ENCODE measurements around the gene MRPL45. TPM values are rescaled to one million over a fixed set of nuclear protein-coding genes. Genes with fewer than 3 reads are reported as not detected.

The MRPL45 gene
- polyA plus RNA-seq, 12 donors: 48.6 to 66.6 (median 60.0) TPM; not detected in 1

GRCh38 chr17:38343608-38344419, 46.8 kb downstream of the MRPL45 start, which contains the start of gene GPR179:
TSS of gene GPR179 (minus strand) at chr17:38343956. CDS start at chr17:38343789, 167 bp downstream.
- DNase-seq: no peak

GRCh38 chr17:38344420-38344745, 47.4 kb downstream of the MRPL45 start:
- DNase-seq: no peak

GRCh38 chr17:38345743-38346142, 48.8 kb downstream of the MRPL45 start:
- no peak for DNase-seq

DNA sequence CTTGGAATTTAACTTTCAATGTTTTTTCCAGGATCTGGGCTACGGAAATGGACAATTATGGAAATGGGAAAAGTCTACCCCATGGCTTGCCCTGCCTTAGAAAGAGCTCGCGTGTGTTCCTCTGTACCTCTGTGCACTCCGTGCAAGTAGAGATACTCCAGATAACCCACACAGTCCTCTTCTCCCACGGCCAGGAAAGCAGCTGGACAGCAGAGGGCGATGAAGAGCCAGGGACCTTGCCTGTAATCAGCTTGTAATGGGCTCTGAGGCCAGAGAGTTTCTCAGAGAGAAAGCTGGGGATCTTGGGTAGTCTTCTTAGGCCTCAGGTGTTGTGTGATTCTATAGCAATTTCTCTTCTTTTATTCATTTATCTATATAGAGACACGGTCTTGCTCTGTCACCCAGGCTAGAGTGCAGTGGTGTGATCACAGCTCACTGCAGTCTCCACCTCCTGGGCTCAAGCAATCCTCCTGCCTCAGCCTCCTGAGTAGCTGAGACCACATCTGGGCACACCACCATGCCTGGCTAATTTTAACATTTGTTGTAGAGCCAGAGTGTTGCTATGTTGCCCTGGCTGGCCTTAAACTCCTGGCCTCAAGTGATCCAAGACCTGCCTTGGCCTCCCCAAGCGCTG, 52.2 kb downstream of the MRPL45 start:
- DNase-seq: peak; percentile 89

GRCh38 chr17:38350035-38350434, 53.1 kb downstream of the MRPL45 start:
- no peak for DNase-seq

GRCh38 chr17:38351412-38352222, 54.6 kb downstream of the MRPL45 start, which contains the start of gene SOCS7:
TSS of gene SOCS7 (plus strand) at chr17:38351844. CDS start at chr17:38352053, 209 bp downstream.
- peak; percentile 95 for DNase-seq

GRCh38 chr17:38352245-38353085, 55.5 kb downstream of the MRPL45 start:
- DNase-seq: peak; percentile 31

GRCh38 chr17:38353086-38353604, 56.2 kb downstream of the MRPL45 start:
- DNase-seq: peak; percentile 20

DNA sequence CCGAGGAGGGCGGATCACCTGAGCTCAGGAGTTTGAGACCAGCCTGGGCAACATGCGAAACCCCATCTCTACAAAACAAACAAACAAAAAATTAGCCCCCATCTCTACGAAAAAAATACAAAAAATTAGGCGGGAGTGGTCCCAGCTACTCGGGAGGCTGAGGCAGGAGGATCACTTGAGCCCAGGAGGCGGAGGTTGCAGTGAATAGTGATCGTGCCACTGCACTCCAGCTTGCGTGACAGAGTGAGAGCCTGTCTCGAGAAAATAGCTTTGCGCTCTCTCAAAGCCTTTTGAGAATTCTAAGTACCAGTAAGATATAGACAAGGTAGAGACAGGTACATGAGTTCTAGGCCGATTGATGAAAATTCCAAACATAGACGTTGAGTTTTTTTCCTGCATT, 56.7 kb downstream of the MRPL45 start:
- DNase-seq: no peak

DNA sequence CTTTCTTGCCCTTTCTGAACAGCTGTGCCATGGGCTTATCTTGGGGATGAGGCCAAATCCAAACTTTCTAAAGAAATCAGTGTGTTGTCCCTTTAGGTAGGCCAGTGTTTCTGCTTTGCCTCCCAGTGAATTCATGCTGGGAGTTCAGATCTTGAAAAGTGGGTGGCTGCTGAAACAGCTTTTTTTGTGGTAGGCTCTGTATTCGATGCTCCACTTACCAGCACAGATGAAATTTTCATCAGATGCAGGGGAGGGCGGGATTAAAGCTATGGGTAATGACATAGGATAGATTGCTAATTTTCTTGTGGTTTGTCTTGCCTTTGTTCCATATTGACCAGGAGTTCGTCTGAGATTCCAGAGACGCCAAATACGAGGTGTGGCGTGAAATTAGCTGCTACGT, 57.5 kb downstream of the MRPL45 start:
- DNase-seq: no peak

- DNase-seq: no peak
Observed at GRCh38 chr17:38355251-38355650, 58.3 kb downstream of the MRPL45 start.

DNA sequence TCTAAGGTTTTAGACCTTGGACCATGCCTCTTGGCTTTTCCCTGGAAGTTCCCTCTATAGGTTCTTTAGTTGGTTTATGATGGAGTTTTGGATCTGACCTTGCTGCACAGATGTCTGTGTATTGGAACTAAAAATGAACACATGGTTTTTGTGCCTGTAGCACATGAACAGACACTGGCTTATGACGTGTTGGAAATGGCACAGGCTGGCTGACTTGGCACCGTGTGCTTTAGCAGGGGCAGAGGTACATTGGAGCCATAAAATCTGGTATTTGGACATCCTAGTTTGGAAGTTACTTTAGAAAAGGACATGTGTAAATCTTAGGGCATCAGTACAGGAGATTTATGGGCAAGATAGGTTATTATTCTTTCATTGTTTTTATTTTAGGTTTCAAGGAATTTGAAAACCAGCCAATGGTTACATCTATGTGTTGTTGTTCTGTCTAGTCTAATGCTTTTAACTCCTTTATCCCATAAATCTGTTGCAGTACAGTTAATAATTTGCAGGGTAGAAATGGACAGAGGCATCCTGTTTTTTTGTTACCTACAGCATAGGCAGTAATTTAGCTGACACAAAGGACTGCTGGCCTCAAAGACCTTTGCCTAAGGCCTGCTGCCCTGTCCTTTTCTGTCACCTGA, 60.6 kb downstream of the MRPL45 start:
- peak; percentile 25 for DNase-seq

GRCh38 chr17:38358586-38359513, 61.9 kb downstream of the MRPL45 start:
- no peak for DNase-seq

GRCh38 chr17:38361694-38362465, 64.9 kb downstream of the MRPL45 start:
- no peak for DNase-seq

GRCh38 chr17:38363016-38363415, 66.0 kb downstream of the MRPL45 start:
- DNase-seq: no peak

DNA sequence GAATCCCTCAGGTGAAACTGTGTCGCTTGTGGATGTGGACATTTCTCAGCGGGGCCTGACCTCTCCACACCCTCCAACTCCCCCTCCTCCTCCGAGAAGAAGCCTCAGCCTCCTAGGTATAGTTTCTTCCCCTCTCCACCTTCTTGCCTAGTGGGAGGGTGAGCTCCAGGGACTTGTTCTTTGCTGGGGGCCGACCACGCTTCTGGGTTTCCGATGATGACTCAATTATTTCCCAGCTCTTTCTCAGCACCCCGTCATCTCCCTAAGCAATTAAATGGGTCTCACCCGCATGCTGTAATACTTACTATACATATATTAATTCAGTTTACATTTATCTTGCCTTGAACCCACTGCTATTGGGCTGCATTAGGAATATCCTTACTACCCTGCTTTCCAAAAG, 67.8 kb downstream of the MRPL45 start:
- no peak for DNase-seq

DNA sequence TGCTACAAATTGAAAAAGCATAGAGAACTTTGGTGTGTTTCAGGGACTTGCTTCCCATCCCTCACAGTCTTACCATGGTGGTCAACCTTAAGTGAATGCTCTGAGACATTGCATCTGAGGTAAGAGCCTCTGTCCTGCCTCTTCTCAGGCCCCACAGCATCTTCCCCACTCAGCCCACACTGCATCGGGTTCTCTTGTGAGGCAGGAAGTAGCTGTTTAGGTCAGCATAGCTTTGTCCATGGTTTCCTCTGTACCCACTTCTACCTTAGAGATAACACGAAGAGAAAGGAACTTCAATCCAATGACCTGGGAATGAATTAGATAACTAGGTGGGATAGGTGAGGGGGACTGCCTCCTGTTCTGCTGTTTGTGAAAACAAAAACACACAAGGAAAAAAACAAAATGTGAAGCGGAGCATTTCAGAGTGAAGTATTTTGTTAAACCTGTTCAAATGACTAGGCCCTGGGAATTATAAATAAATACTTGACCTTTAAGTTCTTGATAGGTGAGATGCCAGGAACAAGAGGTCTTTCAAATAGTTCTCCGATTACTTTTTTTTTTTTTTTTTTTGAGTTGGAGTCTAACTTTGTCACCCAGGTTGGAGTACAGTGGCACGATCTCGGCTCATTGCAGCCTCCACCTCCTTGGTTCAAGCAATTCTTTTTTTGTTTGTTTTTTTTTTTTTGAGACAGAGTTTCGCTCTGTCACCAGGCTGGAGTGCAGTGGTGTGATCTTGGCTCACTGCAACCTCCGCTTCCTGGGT, 72.3 kb downstream of the MRPL45 start:
- no peak for DNase-seq
